Stimulated activated CD4-positive, alpha-beta T cell treated with anti-CD3 and anti-CD28 coated beads, Interleukin-15, amount 100 ng/mL, for 1 hour (primary cell): ENCODE data around the gene TYW1B.
"Not testable (repeated sequence)": the region's sequence is repeated elsewhere in the genome, so short reads cannot be mapped to it uniquely, and the experiment has no call there.

Source experiments
- DNase-seq, 2 donors: peaks; one replicate each; pipeline ENCODE4 v3.0.0-alpha.2; 2020; ENCODE audit warnings: low read depth in 1 of 2, low spot score in 1 of 2

TYW1B gene

GRCh38 chr7:72816370-72817157, 11.4 kb downstream of the TYW1B start:
- not testable (repeated sequence) for DNase-seq

- not testable (repeated sequence) for DNase-seq
These were observed 17.6 kb downstream of the TYW1B start for GRCh38 chr7:72810437-72810836.

DNA sequence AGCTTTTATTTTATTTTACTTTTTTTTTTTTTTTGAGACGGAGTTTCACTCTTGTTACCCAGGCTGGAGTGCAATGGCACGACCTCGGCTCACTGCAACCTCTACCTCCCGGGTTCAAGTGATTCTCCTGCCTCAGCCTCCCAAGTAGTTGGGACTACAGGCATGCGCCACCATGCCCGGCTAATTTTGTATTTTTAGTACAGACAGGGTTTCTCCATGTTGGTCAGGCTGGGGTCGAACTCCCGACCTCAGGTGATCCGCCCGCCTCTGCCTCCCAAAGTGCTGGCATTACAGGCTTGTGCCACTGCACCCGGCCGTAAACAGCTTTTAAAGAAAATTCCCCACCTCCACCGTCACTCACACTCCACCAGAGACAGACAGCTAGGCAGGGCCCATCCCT, 19.5 kb downstream of the TYW1B start:
- not testable (repeated sequence) for DNase-seq

DNA sequence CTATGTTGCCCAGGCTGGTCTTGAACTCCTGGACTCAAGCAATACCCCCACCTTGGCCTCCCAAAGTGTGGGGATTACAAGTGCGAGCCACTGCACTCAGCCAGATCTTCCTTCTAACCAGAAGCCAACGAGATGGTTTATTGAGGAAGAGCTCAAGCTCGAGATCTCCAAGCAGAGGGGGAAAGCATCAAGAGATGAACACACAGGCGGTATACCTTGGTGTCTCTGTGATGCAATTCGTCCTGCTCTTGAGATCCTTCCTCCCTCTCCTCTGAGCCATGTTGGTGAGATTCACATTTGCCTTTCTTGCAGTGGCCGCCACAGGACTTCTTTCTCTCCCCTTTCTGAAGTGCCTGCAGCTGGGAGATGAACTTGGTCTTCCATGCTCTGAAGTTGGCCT, 21.1 kb downstream of the TYW1B start:
- DNase-seq, result not testable (repeated sequence)

DNA sequence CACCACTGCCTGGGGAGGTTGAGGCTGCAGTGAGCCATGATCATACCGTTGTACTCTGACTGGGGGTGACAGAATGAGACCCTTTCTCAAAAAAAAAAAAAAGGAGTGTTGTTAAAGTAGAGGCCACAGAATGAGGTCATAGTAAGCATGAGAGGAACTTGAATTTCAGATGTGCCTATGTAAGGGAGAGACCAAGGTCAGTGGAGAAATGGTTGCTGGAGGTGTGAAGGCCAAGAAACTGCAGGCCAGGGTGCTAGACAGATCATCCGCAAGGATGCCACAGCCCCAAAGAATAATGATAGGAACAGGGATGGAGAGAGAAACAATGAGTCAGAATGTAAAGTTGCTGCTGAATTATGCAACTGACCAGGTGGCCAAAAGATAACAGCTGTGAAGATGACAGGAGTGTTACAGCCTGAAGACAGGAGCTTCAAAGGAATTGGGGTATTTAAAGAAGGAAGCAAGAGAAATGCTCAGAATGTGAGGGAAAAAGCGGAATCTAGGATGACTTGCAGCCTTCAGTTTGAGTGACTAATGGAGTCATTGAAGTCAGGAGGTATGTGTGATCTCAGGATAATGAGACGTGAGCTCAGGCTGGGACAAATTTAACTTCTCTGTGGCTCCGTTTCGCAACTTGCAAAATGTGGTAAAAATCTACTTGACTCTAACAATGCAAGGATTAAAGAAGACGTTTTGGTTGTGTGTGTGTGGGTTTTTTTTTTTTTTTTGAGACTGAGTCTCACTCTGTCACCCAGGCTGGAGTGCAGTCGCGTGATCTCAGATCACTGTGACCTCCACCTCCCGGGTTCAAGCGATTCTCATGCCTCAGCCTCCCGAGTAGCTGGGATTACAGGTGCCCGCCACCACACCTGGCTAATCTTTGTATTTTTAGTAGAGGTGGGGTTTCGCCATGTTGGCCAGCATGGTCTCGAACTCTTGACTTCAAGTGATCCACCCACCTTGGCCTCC, 22.2 kb downstream of the TYW1B start:
- DNase-seq, result no peak

GRCh38 chr7:72803778-72804177, 24.2 kb downstream of the TYW1B start:
- not testable (repeated sequence) for DNase-seq

- not testable (repeated sequence) for DNase-seq
These were observed 26.4 kb downstream of the TYW1B start for GRCh38 chr7:72801564-72801963.

GRCh38 chr7:72795401-72795800, 32.6 kb downstream of the TYW1B start:
- not testable (repeated sequence) for DNase-seq

DNA sequence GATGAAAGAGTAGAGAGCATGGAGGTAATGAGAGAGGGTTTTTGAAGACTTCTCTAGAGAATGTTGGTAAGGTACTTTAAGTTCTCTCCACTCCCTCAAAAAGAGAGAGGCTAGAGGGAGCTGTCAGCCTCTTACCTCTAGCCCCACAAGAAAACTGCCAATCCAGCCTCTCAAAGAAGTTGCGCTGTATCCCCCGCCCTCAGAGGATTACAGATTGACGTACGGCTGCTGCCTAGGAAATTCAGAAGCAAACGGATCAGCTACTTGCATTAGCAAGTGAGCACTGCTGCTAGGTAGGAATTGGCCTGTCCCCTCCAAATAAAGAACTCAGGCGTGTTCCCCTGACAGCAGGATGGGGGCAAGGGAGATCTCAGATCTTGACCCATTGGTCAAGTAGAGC, 34.2 kb downstream of the TYW1B start:
- DNase-seq, result no peak

DNA sequence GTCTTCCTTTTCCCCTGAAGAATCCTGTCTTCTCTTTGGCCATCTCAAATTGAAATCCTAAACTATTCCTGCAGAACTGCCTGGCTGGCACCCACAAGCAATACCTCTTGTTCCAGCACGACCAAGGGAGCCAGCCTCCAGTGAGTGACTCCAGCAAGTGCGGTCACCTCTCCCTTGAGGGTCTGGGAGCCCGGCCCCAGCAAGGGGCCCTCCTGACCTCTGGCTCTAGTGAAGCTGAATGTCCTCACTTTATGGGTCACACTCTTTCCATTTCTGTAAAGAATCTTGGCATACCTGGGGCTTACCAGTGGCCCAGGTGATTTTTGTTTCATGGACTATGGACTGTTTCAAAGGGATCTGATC, 37.3 kb downstream of the TYW1B start:
- not testable (repeated sequence) for DNase-seq

- DNase-seq, result not testable (repeated sequence)
These were observed 37.8 kb downstream of the TYW1B start for GRCh38 chr7:72790048-72790697.

GRCh38 chr7:72785166-72785955, 42.6 kb downstream of the TYW1B start:
- no peak for DNase-seq

GRCh38 chr7:72783601-72784370, 44.2 kb downstream of the TYW1B start:
- DNase-seq, result not testable (repeated sequence)

DNA sequence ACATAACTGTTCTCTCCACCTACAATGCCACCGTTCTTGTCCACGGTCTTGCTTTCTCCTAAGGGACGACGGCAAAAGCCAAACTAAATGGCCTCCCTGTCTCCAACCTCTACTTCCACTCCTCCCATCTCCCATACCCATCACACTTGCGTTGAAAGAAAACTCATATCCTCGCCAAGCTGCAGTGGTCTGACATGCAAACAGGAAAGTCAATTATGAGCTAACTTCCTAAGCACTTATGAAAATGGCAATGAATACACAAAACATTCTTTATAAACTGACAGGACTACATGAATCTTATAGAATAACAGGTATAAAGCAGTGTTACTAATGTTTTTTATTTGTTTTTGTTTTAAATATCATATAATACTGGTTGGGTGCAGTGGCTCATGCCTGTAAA, 46.4 kb downstream of the TYW1B start:
- DNase-seq, result no peak

DNA sequence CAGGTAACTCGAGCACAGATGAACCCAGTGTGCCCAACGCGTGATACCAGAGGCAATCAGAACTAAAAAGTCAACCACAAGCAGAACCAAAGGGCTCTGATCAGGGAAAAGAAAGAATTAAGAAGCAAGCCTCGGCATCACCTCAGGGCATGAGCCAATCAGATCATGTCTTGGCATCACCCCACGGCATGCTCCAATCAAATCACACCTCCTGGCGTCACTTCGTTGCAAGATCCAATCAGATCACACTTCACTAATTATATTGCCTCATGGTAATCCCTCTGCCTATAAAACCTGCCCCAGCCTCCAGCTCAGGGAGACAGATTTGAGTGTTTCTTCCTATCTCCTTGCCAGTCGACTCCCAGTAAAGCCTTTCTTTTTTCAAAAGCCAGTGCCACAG, 46.8 kb downstream of the TYW1B start:
- DNase-seq, result no peak

- DNase-seq, result not testable (repeated sequence)
These were observed 47.6 kb downstream of the TYW1B start for GRCh38 chr7:72780289-72780894.

DNA sequence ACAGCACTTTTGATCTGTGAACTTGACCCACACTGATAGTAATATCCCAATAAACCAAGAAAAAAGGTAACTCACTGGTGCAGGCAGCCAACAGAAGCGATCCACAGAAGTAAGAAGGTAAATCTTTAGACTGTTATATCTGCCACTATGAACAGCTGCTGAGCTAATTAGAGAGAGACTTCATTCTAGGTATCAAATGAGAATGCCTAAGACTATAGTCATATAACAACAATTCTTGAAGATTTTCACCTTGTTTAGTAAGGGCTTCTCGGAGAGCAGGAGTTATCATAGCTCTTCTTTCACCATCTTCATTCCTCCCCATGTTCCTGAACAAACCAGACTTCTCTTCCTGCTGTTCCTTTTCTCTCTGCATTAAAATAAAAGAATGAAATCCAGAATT, 50.8 kb downstream of the TYW1B start:
- DNase-seq, result not testable (repeated sequence)

- DNase-seq, result not testable (repeated sequence)
These were observed 55.4 kb downstream of the TYW1B start for GRCh38 chr7:72772627-72773026.

DNA sequence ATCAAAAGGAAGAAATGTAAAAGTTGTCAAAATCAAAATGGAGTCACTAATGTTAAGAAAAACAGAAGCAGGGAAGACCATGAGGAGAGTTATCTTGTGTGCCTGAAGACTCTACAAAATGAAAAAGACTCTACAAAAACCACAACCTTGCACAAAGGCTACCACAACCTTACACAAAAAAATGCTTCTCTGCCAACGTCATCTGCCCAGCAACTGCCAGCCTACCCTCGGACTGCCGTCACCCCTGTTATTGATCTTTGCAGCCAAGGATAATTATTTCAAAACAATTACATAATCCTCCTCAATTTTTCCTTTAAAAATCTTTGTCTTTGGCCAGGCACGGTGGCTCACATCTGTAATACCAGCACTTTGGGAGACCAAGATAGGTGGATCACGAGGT, 61.0 kb downstream of the TYW1B start:
- DNase-seq, result not testable (repeated sequence)
